PFSK-1 (cell line): ENCODE measurements around the gene NCOA1.

Source experiments
- FOXP2 ChIP-seq: optimal IDR thresholded peaks from 2 replicates; pipeline ENCODE3; 2011; ENCODE audit warnings: borderline replicate concordance, control low read depth, inconsistent platforms; ENCODE audit not compliant: insufficient read depth; ENCODE audit errors: extremely low read length, extremely low read depth
- POLR2AphosphoS5 ChIP-seq: IDR thresholded peaks from 2 replicates; pipeline ENCODE4 v1.6.1; 2012; ENCODE audit warnings: low read depth, mild to moderate bottlenecking, control low read depth, low read length, moderate library complexity
- SIN3A ChIP-seq: IDR thresholded peaks from 2 replicates; pipeline ENCODE4 v1.6.1; 2012; ENCODE audit warnings: mild to moderate bottlenecking, low read length, moderate library complexity, borderline replicate concordance; ENCODE audit not compliant: insufficient read depth
- TAF1 ChIP-seq: IDR thresholded peaks from 2 replicates; pipeline ENCODE4 v1.6.1; 2012; ENCODE audit warnings: low read length, control low read depth, borderline replicate concordance; ENCODE audit not compliant: insufficient read depth
- TF ChIP-seq, protein P1 (sequence below), 2 experiments: IDR thresholded peaks; 2 replicates each; pipeline versions ENCODE4 v1.6.1 to v1.8.0; 2011 to 2012; ENCODE audit warnings: low read depth in 2 of 2, low read length in 2 of 2, control low read depth in 1 of 2, inconsistent platforms in 1 of 2, mild to moderate bottlenecking in 1 of 2, moderate library complexity in 1 of 2; ENCODE audit not compliant: insufficient read depth in 1 of 2

The NCOA1 gene

DNA sequence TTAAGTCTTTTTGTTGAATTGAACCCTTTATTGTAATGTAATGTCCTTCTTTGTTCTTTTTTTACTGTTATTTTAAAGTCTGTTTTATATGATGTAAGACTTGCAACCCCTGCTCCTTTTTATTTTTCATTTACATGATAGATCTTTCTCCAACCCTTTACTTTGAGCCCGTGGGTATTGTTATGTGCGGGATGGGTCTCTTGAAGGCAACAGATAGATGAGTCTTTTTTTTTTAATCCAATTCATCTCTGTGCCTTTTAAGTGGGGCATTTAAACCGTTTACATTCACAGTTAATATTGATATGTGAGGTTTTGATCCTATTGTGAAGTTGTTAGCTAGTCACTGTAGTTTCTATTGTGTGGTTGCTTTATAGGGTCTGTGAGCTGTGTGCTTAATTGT, 120.6 kb downstream of the NCOA1 start:
- TF ChIP-seq POLR2AphosphoS5 (no peak), FOXP2 (no peak), TAF1 (no peak), SIN3A (no peak)
- TF ChIP-seq, protein P1, sequence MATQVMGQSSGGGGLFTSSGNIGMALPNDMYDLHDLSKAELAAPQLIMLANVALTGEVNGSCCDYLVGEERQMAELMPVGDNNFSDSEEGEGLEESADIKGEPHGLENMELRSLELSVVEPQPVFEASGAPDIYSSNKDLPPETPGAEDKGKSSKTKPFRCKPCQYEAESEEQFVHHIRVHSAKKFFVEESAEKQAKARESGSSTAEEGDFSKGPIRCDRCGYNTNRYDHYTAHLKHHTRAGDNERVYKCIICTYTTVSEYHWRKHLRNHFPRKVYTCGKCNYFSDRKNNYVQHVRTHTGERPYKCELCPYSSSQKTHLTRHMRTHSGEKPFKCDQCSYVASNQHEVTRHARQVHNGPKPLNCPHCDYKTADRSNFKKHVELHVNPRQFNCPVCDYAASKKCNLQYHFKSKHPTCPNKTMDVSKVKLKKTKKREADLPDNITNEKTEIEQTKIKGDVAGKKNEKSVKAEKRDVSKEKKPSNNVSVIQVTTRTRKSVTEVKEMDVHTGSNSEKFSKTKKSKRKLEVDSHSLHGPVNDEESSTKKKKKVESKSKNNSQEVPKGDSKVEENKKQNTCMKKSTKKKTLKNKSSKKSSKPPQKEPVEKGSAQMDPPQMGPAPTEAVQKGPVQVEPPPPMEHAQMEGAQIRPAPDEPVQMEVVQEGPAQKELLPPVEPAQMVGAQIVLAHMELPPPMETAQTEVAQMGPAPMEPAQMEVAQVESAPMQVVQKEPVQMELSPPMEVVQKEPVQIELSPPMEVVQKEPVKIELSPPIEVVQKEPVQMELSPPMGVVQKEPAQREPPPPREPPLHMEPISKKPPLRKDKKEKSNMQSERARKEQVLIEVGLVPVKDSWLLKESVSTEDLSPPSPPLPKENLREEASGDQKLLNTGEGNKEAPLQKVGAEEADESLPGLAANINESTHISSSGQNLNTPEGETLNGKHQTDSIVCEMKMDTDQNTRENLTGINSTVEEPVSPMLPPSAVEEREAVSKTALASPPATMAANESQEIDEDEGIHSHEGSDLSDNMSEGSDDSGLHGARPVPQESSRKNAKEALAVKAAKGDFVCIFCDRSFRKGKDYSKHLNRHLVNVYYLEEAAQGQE (IDR thresholded peaks at IDR 0.05; ENCODE audit: insufficient read depth in 1 of 2, low read depth in 2 of 2, low read length in 2 of 2): no peak

DNA sequence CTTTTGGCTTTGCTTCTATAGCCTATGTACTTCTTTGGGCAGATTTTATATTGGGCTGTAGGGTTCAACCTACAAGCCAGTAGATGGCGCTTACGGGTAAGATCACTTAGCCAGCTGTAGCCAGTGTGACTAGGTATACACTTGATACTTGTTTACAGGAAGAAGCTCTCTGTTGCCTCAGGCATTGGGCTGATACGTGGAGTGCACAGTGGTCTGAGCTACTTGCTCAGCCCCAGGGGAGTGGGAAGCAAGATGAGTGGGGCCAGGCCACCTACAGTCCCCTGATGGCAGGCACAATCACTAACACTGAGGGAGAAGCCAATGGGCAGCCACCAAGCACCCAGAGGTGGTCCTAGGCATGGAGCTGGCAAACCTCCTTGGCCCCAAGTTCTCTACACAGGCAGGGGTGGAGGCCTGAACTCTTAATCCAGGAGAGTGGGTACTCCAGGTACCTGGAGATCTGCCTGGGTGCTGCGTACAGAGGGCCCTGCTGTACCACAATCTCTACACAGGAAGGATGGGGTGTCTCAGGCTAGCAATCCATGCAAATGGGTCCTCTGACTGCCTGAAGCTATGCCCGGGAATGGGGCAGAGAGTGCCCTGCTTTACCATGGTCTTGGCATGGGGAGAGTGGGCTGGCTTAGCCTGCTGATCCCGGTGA, 122.2 kb downstream of the NCOA1 start:
- no peak for TF ChIP-seq TAF1
- TF ChIP-seq FOXP2: peak; percentile 90

DNA sequence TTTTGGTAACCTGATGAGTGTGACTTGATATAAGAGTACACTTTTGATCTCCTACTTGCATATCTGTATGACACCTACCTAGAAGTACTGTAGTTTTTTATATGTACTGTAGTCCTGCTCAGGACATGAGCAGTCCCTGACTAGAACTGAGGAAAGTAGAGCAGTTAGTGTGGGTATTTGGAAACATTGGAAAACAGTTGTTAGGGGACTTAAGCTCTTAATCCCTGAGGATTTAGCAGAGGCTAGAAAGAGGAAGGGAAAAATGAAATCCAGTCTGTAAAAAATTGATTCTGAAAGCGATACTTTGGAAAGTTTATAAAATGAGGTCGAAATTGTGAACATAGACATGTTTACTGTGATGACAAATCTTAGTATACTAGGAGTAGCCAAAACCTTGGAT, 125.6 kb downstream of the NCOA1 start:
- TF ChIP-seq FOXP2 (no peak), POLR2AphosphoS5 (no peak), SIN3A (no peak), TAF1 (no peak)
- TF ChIP-seq, protein P1 (IDR thresholded peaks at IDR 0.05; ENCODE audit: insufficient read depth in 1 of 2, low read depth in 2 of 2, low read length in 2 of 2): no peak

DNA sequence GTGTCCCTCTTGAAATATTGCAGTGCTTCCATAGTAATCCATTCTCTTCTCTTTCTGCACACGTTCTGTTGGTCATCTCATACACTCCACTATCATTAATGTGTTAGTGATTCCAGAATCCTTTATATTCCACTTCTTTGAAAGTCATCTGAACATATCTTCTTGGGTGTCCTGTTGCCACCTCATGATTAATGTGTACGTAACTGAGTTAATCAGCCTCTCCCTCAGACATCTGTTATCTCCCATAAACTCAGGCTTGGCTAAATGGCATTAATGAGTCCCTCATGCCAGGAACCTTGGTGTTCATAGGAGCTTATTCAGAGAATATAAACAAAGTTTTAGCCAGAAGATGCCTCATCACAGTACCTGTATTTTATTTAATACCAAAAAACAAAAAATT, 126.4 kb downstream of the NCOA1 start:
- TF ChIP-seq SIN3A: no peak
- no peak for TF ChIP-seq FOXP2
- no peak for TF ChIP-seq TAF1
- TF ChIP-seq, protein P1 (IDR thresholded peaks at IDR 0.05; ENCODE audit: insufficient read depth in 1 of 2, low read depth in 2 of 2, low read length in 2 of 2): no peak
- no peak for TF ChIP-seq POLR2AphosphoS5

DNA sequence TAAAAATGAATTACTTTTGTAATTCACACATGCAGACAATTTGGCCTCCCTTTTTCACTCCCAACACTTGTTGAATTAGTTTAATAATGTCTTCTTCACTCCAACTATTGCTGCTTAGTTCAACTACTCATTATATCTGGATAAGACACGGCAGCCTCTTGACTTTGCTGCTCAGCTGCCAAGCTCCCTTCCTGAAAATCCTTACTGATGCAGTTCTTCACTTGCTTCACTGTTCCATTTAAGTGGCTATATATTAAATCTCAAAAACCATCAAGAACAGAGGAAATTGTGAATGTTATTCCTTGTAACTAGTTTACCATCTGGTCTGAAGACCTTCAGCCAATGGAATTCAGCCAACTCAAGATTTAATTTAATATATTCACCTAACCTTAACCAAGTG, 127.1 kb downstream of the NCOA1 start:
- no peak for TF ChIP-seq POLR2AphosphoS5
- no peak for TF ChIP-seq TAF1
- TF ChIP-seq, protein P1 (IDR thresholded peaks at IDR 0.05; ENCODE audit: insufficient read depth in 1 of 2, low read depth in 2 of 2, low read length in 2 of 2): no peak
- TF ChIP-seq FOXP2: no peak
- TF ChIP-seq SIN3A: no peak
